DOHH2 (cell line): Measurements from ENCODE around the gene MT4.

ENCODE experiments used
- H3F3A ChIP-seq: fragments of 200-600 bp; sonication (generic), shearing (Covaris generic); 2 replicates; pipeline ENCODE4 v1.6.0; 2016; ENCODE audit warnings: antibody characterized with exemption, mild to moderate bottlenecking; ENCODE audit not compliant: control insufficient read depth, insufficient read depth
- H3K27ac ChIP-seq: fragments of 200-600 bp; sonication (generic); 2 replicates; pipeline ENCODE4 v1.5.1; 2014; ENCODE audit warnings: low read depth, mild to moderate bottlenecking, low read length, moderate library complexity
- H3K27me3 ChIP-seq: fragments of 200-600 bp; sonication (generic); 2 replicates; pipeline ENCODE4 v1.6.1; 2014; ENCODE audit warnings: mild to moderate bottlenecking, low read length, mixed read lengths; ENCODE audit not compliant: control insufficient read depth
- H3K36me3 ChIP-seq: fragments of 200-600 bp; sonication (generic); 2 replicates; pipeline ENCODE4 v1.6.1; 2014; ENCODE audit warnings: mild to moderate bottlenecking, low read length, moderate library complexity, mixed read lengths; ENCODE audit not compliant: control insufficient read depth
- H3K4me1 ChIP-seq: fragments of 200-600 bp; sonication (generic); 2 replicates; pipeline ENCODE4 v1.6.1; 2014; ENCODE audit warnings: mild to moderate bottlenecking, low read length, mixed read lengths; ENCODE audit not compliant: control insufficient read depth
- H3K4me2 ChIP-seq: fragments of 200-600 bp; sonication (generic); 2 replicates; pipeline ENCODE4 v1.6.0; 2014; ENCODE audit warnings: mild to moderate bottlenecking, low read length, moderate library complexity
- H3K4me3 ChIP-seq: fragments of 200-600 bp; sonication (generic); 2 replicates; pipeline ENCODE4 v1.5.1; 2014; ENCODE audit warnings: mild to moderate bottlenecking, low read length, mixed read lengths
- H3K79me2 ChIP-seq: fragments of 200-600 bp; sonication (generic); 2 replicates; pipeline ENCODE4 v1.6.1; 2014; ENCODE audit warnings: mild to moderate bottlenecking, low read length, mixed read lengths; ENCODE audit not compliant: control insufficient read depth
- H3K9me2 ChIP-seq: fragments of 200-600 bp; sonication (generic); replicated peaks from 2 replicates; pipeline ENCODE4 v1.6.1; 2014; ENCODE audit warnings: mild to moderate bottlenecking, low read length, mixed read lengths; ENCODE audit not compliant: control insufficient read depth
- H3K9me3 ChIP-seq: fragments of 200-600 bp; sonication (generic); 2 replicates; pipeline ENCODE4 v1.6.1; 2014; ENCODE audit warnings: antibody characterized with exemption, low read length, mixed read lengths; ENCODE audit not compliant: control insufficient read depth, insufficient read depth
- H4K20me1 ChIP-seq: fragments of 200-600 bp; sonication (generic); 2 replicates; pipeline ENCODE4 v1.6.0; 2014; ENCODE audit warnings: low read depth, mild to moderate bottlenecking, antibody characterized with exemption, low read length, moderate library complexity; ENCODE audit not compliant: control insufficient read depth, insufficient read depth
- CTCF ChIP-seq: fragments of 200-600 bp; sonication (generic); IDR thresholded peaks from one replicate; pipeline ENCODE4 v1.5.1; 2014; ENCODE audit warnings: antibody characterized with exemption, mild to moderate bottlenecking, low read depth, low read length; ENCODE audit not compliant: poor library complexity, severe bottlenecking
- EZH2phosphoT487 ChIP-seq: fragments of 200-600 bp; sonication (generic); IDR thresholded peaks from 2 replicates; pipeline ENCODE4 v1.6.1; 2017; ENCODE audit warnings: borderline replicate concordance, mild to moderate bottlenecking, antibody characterized with exemption, low read length, moderate library complexity, mixed read lengths

MT4 gene

DNA sequence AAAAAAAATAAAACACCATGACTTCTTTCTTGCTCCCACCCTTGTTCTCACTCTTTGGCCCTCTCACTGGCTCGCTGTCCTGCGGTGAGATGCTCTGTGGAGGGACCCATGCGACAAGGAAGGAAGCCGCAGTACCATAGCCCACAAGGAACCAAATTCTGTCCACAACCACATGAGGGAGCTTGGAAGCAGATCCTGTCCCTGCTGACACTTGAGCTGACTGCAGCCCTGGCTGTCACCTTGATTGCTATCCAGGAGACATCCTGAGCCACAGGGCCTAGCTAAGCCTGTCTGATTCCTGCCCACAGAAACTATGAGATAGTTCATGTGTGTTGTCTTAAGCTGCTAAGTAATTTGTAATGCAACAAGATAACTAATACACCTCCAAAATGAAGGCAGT is 38.7 kb downstream of the MT4 start:
- Histone ChIP-seq H3K27me3 (peaks cover 11% of the 10 kb centered on the region), H3K9me3 (no peaks in the 10 kb centered on the region), H3K36me3 (no peaks in the 10 kb centered on the region), H3F3A (no peaks in the 10 kb centered on the region), H3K9me2 (no peaks in the 10 kb centered on the region), H3K4me3 (no peak overlapping the region), H3K4me2 (no peak overlapping the region), H4K20me1 (no peaks in the 10 kb centered on the region), H3K27ac (no peak overlapping the region), H3K4me1 (peaks cover 2% of the 10 kb centered on the region), H3K79me2 (no peaks in the 10 kb centered on the region)
- TF ChIP-seq EZH2phosphoT487 (no peak), CTCF (no peak)

DNA sequence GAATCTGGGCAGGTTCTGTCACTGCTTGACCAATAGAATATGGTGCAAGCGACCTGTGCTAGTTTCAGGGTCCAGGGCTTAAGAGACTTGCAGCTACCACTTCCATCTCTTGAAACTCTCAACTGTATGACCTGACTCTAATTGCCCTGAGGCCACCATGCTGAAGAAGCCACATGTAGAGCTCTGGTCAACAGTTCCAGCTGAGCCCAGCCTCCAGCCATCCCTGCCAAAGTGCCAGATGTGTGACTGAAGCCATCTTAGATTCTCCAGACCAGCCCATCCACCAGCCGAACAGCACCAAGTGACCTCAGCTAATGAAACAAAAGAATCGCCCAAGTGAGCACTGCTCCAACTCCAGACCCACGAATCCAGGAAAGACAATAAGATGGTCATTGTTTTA is 40.1 kb downstream of the MT4 start:
- no peaks in the 10 kb centered on the region for H3K9me3 ChIP-seq
- no peak overlapping the region for H3K4me2 ChIP-seq
- TF ChIP-seq EZH2phosphoT487 (no peak), CTCF (no peak)
- H3F3A ChIP-seq = no peaks in the 10 kb centered on the region
- H3K9me2 ChIP-seq = no peaks in the 10 kb centered on the region
- no peak overlapping the region for H3K27ac ChIP-seq
- H3K4me3 ChIP-seq = no peak overlapping the region
- H3K36me3 ChIP-seq = no peaks in the 10 kb centered on the region
- H3K4me1 ChIP-seq = peaks cover 16% of the 10 kb centered on the region
- peaks cover 21% of the 10 kb centered on the region for H3K27me3 ChIP-seq
- H3K79me2 ChIP-seq = no peaks in the 10 kb centered on the region
- H4K20me1 ChIP-seq = no peaks in the 10 kb centered on the region

GRCh38 chr16:56605475-56605874 is 40.6 kb downstream of the MT4 start:
- Histone ChIP-seq H3K4me2 (no peak overlapping the region), H3K36me3 (no peaks in the 10 kb centered on the region), H3K4me3 (no peak overlapping the region), H3K4me1 (peaks cover 21% of the 10 kb centered on the region), H3K79me2 (no peaks in the 10 kb centered on the region), H4K20me1 (no peaks in the 10 kb centered on the region), H3F3A (no peaks in the 10 kb centered on the region), H3K27ac (no peak overlapping the region), H3K9me3 (no peaks in the 10 kb centered on the region), H3K27me3 (peaks cover 21% of the 10 kb centered on the region), H3K9me2 (no peaks in the 10 kb centered on the region)
- TF ChIP-seq CTCF = no peak
- no peak for TF ChIP-seq EZH2phosphoT487

GRCh38 chr16:56606071-56606475 is 41.2 kb downstream of the MT4 start:
- no peak overlapping the region for H3K4me2 ChIP-seq
- no peaks in the 10 kb centered on the region for H4K20me1 ChIP-seq
- H3K27ac ChIP-seq = no peak overlapping the region

More at GRCh38 chr16:56606071-56606475, 41.2 kb downstream of the MT4 start:
- TF ChIP-seq CTCF = no peak
- TF ChIP-seq EZH2phosphoT487 = no peak
- no peaks in the 10 kb centered on the region for H3K9me2 ChIP-seq
- H3K4me3 ChIP-seq = no peak overlapping the region
- H3K4me1 ChIP-seq = peaks cover 27% of the 10 kb centered on the region
- no peaks in the 10 kb centered on the region for H3F3A ChIP-seq
- no peaks in the 10 kb centered on the region for H3K79me2 ChIP-seq
- H3K27me3 ChIP-seq = peaks cover 21% of the 10 kb centered on the region
- no peaks in the 10 kb centered on the region for H3K36me3 ChIP-seq
- H3K9me3 ChIP-seq = no peaks in the 10 kb centered on the region
